GM21723 (cell line): ENCODE measurements around the gene NKX1-1.
"Not testable (repeated sequence)": the region's sequence is repeated elsewhere in the genome, so short reads cannot be mapped to it uniquely, and the experiment has no call there.

Experiments
- ATAC-seq: cut with Tn5 transposase; IDR thresholded peaks from one replicate; pipeline ENCODE4 v1.9.1; 2021; ENCODE audit warnings: mild to moderate bottlenecking, moderate library complexity; ENCODE audit not compliant: unreplicated experiment

The NKX1-1 gene

DNA sequence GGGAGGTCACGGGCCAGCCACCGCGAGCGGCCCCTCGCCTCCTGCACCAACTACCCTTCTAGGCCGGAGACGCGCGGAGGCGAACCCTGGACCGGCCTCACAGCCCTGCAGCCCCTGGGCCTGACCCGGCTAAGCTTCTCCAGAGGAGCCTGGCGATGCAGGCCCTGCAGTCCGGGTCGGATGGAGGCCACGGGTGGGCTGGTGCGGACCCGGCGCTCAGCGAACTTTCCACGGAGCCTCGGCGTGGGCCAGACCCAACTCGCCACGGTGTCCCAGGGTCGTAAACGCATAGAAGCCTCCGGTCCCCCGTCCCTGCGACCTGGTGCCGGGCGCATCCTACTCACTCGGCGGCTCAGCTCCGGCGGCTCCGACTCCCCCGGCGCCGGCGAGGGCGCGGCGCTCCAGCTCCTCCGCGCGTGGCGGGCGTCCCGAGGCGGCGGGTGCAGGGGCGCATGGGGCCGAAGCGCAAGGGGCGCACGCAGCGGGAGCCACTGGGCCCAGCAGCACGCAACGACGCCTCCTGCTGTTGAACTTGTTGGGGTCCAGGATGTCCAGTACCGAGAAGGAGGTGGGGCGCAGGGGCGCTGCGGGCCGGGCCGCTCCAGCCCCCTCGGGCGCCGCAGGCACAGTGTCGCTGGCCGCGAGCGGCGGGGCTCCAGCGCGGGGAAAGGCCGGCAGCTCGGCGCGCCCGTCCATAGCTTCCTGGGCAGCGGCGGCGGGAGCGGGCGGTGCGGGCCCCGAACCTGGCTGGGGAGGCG, 427 bp downstream of the NKX1-1 start:
- no peak for ATAC-seq

DNA sequence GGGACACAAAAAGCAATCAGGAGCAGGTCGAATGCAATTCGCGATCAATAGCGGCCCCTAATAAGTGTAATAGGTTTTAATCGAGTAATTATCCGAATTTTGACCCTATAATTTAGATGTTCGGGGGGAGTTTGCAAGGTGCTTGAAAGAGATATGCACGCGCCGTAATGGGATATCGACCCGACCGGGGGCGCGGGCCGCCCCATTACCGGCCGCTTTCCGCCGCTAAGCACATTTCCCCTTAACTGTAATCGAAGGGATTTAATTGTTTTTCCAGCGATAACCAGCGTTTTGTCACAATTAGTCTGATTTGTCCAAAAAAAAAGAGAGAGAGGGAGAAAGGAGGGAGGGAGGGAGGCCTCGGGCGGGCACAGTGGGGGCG, 997 bp downstream of the NKX1-1 start:
- ATAC-seq: no peak

DNA sequence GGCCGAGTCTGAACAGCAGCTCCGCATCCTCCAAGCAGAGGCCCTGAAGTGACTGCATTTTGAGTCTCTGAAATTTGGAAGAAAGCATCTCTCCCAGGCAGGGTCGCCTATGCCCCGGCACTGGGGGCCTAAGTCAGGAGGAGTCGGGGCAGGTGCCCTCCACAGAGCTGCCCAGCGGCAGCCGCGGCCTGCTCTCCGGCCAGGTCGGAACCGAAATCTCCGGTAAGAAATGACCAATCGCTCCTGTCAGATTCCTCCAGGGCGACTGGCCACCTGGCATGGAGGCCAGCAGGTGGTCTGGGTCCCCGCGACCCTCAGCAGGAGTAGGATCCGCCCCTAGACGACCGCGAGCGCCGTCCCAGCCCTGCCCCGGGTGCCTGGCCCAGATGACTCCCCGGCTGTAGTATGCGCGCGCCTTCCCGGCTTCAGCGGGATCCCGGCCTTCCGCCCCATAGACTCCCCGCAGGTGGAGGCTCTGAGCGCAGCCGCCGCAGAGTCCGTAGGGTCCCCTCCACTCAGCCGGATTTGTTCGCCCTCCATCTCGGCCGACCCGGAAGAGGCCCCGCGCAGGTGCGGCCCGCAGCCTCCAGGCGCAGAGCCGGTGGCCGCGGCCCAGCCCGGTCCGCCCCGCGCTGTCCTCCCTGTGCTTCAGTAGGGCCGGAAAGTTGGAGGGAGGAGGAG, 1.5 kb downstream of the NKX1-1 start:
- no peak for ATAC-seq

DNA sequence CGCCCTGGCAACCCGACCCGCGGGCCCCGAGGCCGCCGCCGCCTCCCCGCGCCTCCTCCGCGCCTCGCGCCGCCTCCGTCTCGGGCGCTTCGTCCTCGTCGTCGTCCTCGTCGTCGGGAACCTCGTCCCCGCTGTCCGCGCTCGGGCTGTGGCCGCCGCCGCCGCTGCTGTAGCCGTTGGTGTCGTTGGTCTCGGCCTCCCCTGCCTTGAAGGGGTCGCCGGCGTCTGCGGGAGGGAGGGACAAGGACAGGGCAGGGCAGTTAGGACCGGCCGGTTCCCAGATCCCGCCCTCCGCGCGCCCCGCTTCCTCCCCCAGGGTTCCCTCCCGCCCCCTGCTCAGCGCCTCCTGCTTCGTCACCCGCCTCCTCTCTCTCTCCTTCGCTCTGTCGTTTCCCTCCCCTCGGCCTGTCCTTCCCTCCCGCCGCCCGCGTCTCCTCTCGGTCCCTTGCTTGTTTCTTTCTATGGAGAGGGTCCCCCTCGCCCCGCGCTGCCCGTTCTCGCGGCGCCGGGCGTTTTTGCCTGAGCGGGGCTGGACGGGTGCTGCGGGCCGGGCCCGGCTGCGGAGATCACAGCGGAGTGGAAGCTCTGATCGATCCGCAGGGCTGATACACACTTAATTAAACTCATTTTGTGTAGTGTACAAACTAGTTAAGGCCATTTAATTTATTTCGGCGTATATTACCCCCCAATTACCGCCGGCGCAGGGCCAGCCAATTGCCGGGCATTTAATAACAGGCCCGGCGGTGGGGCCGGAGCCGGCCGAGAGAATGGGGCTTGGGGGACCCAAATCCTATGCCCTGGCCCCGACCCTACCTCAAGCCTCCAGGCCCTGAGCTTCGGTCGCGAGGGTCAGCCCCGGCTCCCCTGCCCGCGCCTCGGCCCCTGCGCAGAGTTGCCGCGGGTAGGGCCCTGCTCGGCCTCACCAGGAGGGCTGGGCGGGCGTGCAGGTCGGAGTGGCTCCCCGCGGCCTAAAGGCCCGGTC, 2.4 kb downstream of the NKX1-1 start:
- no peak for ATAC-seq

DNA sequence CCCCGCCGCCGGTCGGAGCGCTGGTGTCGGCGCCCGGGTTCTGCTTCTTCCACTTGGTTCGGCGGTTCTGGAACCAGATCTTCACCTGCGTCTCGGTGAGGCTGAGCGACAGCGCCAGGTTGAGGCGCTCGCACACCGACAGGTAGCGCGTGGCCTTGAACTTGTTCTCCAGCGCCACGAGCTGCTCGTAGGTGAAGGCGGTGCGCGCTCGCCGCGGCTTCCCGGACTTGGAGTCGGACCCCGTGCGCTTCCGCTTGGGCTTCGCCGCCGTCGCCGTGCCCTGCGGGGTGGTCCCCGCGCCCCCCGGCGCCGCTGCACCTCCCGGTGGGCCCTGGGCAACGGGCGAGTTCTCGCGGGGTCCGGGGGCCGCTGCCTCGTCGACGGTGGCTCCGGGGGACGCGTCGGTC, 3.1 kb downstream of the NKX1-1 start:
- ATAC-seq: no peak

DNA sequence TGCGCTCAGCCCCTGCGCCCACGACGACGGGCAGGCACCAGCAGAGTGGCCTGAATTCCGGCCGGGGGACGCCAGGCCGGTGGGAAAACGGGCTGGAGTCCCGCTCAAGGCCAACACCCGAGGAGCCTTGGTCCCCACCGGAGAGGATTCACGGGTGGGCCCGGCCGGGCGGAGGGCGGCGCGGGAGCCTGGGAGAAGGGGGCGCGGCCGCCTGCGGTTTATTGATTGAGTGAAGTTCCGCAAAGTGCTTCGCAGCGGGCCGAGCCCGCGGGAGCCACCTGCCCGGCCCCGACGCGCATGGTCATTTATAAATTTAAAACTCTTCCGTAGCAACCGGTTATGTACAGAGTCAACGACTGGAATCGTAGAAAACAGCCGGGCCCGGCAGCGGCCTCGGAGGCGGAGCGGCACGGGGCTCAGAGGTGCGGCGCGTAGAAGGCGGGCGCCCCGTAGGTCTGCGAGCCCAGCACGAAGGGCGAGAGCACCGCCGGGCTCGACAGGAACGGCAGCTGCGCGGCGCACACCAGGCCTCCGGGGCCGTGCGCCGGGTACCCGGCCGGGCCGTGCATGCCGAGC, 3.6 kb downstream of the NKX1-1 start:
- no peak for ATAC-seq

DNA sequence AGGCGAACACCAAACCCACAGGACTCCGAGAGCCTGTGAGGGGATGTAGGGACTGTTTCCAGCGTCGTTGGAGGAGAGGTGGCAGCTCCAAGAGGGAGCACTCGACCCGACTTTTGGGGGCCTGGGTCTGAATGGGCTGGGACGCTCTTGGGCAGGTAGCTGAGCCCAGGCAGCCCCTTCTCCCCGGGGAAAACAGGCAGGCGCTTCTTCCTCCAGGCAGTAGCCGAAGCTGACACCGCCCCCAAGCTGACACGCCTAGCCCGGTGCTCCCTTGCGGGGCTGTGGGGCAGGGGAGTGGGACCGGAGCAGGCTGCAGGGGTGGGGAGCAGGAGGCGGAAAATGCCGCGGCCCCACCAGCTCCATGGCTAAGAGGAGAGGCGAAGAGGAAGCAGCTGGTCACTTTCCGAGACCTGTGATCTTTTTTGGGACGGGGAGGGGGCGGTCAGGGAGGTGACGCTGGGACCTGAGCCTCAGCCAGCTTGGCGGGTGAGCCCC, 4.2 kb downstream of the NKX1-1 start:
- ATAC-seq: no peak

DNA sequence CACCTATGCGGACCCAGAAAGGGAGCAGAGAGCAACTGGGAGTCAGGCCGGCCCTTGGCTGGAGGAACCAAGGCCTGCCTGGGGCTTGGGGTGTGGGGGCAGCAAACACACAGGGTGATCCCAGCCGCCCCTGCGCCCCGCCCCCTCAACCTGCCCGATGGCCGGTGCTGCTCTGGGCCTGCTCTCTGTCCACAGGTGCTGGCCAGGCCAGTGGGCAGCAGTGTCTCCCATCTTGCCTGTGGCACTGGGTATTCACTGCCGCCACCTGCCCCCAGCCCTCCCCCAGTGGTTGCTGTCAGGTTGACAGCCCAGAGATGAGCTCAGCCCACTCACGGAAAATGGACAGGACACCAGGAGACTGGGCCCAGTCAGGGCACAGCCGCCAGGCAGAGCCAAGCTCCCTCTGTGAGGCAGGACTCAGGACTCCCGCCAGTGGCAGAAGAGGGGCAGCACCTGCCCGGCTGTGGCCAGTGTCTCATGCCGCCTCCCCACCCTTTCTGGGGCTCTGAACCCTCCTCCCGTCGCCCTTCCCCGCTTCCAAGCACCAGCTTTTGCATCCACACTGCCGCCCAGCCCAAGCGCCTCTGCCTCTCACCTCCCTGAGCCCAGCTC, 4.7 kb downstream of the NKX1-1 start:
- ATAC-seq: no peak

DNA sequence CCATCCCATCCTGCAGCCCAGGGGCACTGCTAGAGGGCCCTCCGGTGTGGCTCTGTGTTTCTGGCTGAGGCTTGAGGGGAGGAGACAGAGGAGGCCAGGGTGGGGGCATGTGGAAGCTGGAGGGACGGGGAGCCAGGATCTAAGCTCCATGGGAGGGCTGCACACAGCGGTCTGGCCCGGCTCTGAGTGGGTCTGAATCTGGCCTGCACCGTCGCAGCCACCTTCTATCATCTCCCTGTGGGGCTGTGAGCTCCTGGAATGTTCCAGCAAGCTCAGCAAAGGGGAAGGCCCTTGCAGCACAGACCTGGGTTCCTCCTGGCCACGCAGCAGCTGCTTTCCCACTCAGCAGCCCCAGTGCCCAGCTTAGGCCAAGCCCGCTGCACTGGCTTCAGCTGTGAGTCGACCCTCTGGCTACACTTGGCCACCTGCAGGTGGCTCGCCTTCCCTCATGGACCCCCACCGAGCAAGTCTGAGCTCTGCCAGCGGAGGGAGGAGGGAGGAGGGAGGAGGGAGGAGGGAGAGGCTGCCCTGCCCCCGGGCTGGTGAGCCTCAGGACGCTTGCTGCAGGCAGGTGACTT, 5.3 kb downstream of the NKX1-1 start:
- ATAC-seq: no peak

DNA sequence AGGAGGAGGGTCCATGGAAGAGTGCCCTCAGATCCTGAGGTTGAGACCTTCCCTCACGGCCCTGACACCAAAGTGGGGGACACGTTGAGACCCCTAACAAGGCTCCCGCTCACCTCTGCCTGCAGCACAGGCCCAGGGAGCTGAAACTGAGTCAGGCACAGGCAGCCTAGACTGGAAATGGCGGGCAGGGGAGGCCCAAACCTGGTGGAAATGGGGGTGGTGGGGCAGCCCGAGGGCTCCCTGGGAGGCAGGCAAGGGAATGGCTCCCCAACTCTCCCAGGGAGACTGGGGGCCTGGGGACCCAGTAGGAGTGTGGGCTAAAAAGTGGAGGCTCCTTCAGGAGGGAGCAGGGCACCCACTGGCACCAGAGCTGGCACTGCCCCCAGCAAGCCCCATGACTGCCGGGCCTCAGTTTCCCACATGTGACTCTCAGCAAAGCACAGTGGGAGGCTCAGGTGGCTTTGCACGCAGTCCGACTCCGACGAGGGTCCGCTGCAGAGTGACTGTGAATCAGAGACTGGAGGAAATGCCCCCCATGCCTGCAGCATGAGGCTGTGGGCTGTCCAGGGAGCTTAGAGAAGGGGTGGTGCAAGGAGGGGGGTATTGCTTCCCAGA, 5.9 kb downstream of the NKX1-1 start:
- ATAC-seq: no peak

DNA sequence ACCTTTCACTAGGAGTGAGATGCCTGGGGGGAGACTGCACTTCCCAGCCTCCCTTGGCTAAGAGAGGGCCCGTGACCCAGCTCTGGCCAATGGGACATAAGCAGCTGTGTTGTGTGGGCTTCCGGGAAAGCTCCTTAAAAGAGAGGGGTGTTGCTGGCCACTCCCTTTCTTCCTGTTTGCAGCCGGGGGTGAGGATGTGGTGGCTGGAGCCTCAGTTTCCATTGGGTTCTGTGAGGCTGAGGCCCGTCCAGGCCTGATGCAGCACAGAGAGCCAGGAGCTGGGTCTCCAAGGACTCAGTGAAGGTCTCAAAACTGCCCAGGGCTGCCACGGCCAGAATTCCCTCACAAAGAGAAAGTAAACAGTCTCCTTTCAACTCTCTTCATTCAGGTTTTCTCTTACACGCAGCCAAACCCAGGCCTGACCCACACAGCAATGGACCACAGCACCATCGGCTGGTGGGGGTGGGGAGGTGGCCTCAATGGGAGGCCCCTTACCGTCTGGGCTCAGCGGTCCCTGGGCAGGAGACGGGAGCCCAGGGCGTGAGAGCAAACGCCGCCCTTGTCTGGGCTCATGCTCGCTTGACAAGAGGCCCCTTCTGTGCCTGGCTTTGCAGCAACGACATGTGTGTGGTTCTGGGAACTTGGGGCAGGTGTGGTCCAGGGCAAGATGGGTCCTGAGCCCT, 6.6 kb downstream of the NKX1-1 start:
- ATAC-seq: no peak

DNA sequence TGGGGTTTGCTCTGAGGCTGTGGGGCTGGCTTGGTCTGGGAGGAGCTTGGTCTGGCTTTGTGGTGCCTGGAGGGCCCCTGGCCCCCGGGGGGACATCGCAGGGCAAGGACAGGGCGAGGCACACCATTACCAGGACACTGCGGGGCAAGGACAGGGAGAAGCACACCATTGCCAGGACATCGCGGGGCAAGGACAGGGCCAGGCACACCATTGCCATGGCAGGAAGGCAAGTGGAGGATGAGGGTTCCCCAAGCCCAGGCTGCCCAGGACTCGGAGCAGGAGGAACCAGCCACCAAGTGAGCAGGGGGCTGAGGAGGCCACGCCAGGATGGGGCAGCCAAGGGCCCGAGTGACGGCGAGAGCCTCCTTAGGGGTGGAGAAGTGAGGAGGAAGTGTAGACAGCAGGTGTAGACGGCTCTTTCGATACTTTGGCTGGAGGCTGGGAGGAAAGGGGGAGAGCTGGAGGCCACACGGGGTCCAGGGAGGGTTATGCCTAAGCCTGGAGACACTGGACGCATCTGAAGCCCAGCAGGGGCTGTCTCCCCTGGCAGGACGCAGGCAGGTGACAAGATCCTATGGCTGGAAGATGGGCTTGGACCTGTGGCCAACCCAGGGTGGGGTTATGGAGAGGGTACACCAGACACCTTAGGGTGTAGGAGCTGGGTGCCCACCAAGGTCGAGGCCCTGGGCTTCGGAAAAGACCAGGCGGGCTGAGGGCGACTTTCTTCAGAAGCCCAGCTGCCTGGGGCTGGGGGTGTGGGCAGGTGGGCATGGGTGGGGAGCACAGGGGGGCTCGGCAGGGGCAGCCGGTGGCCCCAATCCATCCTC, 7.3 kb downstream of the NKX1-1 start:
- no peak for ATAC-seq

DNA sequence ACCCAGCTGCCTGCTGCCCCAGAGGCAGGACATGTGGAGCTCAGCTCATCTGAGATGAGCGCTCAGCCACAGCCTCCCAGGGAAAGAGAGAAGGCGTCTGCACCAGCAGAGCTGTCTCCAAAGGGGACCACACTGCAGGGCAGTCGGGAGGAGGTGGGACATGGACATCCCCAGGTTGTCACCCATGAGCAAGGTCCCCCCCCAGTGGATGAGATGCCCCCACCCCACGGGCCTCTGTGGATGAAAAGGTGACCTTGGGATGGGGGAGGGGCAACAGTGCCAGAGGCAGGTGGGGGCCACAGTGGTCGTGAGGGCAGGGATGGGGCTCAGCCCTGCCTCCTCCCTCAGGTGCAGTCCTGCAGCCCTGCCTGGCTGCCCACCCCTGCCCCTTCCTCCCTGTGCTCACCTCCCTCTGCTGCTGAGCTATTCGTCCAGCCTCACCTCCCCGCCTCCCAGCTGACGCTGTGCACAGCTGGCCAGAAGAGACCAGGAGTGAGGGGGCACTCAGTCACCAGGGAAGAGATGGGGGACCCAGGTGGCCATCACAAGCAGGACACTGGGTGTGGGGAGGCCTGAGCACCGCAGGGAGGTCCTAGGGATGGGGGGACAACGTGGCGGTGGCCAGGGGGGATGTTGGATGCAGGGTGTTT, 9.3 kb downstream of the NKX1-1 start:
- ATAC-seq: no peak

DNA sequence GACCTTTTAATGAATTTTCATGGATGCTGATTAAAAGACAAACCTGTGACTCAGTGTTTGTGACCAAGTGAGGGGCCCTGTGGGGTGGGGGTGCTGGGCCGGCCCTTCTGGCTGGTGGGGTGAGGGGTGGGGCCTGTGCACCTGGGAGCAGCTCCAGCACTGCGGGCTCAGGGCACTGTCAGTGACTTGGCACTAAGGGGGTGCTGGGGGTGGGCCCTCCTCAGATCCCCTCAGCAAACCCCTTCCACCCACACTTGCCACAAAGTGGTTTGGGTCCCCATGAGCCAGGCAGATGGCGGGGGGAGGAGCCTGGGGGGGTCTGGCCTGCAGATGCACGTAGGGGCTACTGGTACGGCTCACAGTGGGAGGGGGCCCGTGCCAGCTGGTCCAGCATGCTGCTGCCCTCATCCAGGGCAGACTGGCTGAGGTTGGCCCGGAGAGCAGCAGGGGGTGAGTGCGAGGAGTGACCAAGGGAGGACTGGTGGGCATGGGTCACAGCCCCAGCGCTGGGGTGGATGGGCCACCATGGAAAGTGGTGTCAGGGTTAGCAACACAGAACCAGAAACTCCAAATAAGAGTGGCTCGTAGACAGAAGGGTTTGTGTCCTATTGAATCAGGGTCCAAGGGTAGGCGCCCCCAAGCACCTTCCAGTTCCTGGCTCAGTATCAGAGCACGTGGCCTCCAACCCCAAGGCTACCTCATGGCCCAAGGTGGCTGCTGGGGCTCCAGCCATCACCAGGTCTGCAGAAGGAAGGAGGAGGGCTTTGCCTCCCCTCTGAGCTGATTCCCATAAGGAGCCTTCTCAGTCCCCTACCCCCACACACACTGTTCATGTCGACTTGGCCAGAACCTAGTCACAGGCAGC, 10.1 kb downstream of the NKX1-1 start:
- ATAC-seq: no peak

DNA sequence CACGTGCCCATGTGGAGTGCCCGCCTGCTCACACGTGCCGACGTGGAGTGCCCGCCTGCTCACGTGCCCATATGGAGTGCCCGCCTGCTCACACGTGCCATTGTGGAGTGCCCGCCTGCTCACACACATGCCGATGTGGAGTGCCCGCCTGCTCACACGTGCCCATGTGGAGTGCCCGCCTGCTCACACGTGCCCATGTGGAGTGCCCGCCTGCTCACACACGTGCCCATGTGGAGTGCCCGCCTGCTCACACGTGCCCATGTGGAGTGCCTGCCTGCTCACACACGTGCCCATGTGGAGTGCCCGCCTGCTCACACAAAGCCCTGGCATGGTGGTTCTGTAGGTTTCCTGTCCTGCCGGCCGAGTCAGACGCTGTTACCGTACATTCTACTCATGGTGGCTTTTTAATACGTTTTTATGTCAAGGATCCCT, 10.8 kb downstream of the NKX1-1 start:
- not testable (repeated sequence) for ATAC-seq

DNA sequence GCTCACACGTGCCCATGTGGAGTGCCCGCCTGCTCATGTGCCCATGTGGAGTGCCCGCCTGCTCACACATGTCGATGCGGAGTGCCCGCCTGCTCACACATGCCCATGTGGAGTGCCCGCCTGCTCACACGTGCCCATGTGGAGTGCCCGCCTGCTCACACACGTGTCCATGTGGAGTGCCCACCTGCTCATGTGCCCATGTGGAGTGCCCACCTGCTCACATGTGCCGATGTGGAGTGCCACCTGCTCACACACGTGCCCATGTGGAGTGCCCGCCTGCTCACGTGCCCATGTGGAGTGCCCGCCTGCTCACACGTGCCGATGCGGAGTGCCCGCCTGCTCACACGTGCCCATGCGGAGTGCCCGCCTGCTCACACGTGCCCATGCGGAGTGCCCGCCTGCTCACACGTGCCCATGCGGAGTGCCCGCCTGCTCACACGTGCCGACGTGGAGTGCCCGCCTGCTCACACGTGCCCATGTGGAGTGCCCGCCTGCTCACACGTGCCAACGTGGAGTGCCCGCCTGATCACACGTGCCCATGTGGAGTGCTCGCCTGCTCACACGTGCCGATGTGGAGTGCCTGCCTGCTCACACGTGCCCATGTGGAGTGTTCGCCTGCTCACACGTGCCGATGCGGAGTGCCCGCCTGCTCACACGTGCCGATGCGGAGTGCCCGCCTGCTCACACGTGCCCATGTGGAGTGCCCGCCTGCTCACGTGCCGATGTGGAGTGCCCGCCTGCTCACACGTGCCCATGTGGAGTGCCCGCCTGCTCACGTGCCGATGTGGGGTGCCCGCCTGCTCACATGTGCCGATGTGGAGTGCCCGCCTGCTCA, 11.5 kb downstream of the NKX1-1 start:
- not testable (repeated sequence) for ATAC-seq
